GM19025 (cell line): ENCODE data around the gene EFCAB6.

Experiments used
- ATAC-seq: cut with Tn5 transposase; IDR thresholded peaks from one replicate; pipeline ENCODE4 v1.9.1; 2021; ENCODE audit warnings: mild to moderate bottlenecking, low read depth, moderate library complexity; ENCODE audit not compliant: unreplicated experiment

Gene EFCAB6

DNA sequence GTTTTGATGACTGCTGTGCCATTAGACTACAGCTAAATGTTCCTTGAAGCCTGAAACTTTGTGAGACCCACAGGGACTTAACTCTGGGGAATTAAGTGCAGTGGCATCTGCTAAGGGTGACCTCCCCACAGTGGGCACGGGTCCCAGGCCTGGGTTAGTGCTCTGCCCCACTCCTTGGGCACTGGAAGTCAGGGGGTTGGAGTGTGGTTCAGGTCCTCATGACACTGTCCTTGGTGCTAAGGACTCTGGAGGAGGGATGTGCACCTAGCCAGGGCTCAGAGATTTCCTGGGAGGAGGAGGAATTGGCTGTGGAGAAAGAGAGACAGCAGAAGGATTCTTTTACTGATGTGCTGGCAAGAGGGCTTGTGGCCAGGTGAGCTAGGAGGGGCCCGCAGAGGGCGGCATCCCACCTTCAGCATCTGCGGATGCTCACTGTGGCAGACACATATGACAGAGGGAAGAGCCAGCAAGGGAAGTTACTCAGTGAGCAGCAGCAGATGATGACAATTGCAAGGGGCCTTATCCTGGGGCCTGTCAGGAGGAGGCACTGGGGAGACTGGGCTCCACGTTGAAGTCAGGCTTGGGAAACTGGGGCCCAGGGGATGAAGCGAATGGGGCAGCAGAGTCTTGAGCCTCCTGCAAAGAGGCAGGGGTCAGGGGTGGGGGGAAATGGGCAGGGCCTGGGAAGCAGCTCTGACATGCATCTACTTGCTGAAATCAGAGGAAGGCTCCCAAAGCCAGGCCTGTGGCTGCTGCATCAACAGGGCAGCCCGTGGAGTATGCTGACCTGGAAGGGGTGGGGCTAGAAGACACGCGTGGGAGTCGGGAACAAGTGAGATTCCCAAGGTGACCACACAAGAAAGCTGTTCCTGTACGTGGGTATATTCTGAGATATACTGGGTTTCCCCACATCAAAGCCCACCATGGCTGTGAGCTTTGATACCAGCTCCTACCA, 256.3 kb downstream of the EFCAB6 start:
- ATAC-seq: no peak

DNA sequence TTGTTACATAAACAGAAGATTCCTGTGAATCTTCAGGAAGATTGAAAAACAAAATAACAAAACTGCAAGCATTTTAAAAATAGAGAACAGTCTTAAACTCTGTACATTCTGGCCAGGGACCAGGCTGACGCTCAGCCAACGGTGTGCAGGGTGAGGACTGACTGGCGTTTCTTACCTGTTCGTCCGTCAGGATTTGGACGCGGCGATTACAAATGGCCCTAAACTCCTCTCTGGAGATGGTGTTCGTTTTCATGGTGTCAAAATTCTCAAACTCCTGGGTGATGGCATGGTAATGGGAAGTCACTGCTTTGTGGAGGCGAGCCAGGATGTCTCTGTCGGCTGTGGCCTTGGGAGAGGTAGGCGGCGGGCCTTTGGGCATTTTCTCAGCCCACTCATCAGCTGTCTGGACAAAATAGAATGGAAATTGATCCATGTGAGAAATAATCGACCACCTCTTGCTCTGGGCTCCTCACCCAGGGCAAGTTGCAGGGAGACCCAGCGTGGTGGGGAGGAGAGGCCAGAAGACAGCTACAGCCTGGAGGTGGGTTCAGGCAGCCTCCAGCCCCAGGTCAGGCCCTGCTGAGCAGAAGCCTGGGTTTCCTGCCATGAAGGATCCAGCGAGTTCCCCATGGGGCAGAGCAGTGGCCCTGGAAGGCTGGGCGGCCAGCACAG, 257.3 kb downstream of the EFCAB6 start:
- ATAC-seq: no peak

DNA sequence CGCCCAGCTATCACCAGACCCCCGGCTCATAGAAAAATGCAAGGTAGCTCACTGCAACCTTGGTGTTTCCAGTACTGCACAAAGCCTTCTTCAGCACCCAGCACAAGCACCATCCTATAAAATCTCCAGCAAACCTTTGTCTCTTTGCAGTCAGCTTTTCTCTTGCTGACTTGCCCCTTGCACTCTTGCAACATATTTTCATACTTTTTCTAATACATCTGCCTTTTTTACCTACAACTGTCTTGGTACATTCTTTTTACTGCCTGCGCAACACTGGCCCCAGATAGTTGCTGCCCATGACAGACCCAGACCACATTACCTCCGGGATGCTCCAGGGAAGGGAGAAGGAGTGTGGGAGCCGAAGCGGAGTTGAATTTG, 257.9 kb downstream of the EFCAB6 start:
- no peak for ATAC-seq

DNA sequence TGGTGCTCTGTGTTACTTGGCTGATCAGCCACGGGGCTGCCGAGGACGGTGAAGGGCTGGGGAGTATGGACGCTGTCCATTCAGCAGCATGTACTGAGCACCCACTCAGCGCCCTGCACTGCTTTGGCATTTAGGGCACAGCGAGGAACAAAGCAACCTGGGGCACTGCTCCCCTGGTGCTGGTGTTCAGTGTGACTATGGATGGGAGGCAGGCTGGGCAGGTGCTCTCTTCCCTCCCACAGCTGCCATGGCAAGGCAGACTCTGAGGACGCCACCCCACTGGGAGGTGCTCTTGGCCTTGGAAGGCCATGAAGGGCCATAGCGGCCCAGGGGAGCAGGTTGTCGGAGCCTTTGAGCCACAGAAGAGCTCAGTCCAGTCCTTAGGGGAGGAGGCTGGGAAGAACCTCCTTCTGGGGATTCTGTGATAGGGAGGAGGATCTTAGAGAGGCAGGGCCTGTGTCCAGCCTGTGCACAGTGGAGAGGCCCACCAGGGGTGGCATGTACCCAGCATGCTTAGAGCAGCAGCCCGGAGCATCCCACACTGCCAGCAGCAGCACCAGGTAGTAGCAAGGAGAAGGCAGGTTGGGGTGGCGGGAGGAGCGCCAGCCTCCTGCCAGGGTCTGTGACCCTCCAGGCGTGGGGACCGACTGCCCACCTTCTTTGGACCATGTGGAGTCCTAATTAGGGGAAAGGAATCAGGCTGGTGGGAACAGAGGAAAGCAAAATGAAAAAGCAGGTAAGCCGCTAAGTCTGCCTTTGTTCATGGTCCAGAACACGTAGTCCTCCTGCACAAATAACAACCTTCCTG, 258.4 kb downstream of the EFCAB6 start:
- ATAC-seq: no peak

DNA sequence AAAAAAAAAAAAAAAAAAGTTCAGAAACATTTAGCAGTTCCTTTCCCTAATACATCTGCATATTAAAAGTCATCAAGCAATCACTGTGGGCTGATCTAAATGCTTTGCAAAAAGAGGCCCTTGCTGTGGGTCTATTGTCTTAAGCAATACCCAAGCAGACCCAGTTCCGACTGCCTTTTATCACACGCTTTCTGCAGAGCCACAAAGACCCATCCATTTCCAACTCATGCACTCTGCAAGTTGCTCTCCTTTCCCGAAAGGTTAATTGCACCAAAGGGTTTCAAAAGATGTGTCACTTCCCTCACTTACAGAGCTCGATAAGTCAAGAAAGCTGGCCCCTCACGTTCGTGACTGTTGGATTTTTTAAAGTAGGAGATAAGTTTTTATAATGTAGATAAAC, 261.4 kb downstream of the EFCAB6 start:
- ATAC-seq: no peak

DNA sequence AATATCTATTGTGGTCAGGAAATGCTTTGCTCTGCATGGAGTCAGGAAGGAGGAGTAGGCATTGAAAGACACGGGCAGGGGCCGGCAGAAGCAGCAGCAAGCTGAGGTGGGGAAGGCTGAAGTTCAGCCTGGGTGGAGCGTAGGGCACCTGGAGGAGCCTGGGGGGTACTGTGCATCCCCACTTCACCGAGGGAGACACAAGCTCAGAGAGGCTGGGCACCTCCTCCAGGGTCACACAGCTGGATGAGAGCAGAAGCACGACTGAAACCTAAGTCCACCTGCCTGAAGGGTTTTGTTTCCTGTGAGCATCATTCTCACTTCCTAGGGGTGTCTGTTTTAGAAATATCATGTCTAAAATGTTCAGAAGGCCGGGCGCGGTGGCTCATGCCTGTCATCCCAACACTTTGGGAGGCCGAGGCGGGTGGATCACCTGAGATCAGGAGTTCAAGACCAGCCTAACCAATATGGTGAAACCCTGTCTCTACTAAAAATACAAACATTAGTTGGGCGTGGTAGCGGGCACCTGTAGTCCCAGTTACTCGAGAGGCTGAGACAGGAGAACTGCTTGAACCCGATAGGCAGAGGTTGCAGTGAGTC, 262.0 kb downstream of the EFCAB6 start:
- ATAC-seq: no peak

DNA sequence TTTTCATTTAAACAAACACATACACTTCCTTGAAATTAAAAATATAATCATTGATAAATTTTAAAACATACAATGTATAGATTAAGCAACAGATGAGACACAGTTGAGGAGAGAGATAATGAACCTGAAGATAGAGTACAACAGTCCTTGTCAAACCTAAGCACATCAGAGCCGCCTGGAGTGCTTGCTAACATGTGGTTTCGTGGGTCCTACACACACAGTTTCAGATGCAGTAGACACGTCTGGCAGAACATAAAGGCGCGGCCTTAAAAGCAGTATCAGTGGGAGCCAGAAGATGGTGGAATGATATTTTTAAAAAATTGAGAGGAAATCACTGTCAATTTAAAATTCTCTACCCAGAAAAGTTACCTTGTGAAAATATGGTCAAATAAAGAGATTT, 265.9 kb downstream of the EFCAB6 start:
- no peak for ATAC-seq

DNA sequence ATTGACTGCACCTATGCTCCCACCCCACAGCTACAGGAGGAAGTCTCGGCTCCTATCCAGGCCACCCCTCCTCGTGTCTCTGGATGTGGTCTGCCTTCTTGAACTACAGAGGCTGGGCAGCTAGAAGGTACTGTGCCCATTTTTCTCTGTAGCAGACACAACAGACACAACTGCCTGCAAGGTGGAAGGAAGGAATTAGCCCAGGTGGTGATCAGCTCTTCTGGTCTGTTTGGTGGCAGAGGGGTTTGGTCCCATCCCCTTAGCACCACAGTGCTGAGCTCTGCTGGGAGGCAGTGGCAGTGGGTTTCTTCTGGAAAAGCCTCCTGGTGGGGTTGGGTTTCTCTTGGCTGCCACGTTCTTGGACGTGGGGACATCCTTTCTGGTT, 267.8 kb downstream of the EFCAB6 start:
- no peak for ATAC-seq

DNA sequence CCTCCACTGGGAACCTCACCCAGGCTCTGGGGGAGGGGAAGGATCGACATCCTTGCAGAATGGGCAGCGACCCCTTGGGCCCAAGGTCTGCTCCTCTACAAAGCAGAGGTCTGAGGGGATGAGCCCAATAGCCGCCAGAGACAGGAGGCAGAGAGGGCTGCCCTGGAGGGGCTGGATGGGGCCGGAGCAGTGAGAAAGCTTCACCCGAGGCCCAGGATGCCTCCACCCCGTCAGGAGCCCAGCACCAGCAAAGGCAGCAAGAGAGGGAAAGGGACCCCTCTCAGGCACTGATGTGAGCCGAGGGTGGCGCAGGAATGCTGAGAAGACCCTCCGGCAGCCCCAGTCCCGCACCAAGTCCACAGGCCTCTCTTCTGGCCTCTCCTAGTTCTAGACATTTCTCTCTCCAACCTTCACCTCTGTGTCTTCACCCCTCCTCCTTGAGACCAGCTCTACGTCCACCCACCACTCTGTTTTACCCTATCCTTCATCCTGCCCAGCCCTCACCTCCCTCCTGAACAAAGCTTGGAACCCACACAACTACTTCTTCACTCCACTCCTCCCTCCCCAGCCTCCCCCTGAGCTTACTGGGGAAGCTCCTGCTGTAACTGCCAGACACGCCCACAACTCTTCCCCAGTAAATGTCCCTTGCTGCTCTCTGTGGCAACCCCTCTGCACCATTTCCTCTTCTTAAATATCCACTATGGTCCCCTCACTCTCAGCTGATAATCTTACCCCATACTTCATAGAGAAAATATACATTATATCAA, 268.4 kb downstream of the EFCAB6 start:
- no peak for ATAC-seq

DNA sequence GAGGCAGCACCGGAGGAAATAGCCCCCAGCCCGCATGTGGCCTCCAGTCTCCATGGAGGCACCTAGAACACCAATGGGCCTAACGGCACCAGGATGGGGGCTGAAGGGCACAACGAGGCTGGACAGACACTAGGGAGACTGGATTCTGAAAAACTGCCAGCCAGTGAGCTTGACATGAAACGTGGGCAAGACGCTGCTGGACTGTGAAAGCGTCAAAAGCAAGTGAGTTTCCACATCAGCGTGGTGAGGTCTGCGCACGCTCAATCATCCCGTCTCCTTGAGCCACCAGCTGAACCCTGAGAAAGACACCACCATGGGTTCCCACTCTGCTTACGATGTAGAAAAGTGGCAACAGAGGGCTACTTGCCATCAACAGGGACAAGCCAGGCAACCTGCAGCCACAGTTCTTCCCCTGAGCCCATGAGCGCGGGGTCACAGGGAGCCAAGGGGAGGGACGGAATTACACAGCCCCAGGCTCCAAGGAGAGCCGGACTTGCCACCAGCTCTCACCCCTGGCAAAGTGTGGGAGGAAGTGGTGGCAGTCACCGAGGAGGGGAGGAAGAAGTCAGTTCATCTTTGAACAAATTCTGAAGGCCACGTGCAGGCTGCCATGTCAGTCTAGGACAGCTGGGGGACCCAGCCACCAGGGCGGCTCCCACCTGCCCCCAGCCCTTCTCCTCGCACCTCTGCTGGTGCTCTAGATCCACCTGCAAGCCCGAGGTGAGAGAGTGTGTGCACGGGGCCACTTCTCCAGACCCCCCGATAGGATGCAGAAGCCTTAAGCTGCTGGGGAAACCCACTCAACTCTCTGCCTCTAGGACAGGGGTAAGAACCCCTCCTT, 269.2 kb downstream of the EFCAB6 start:
- ATAC-seq: no peak

DNA sequence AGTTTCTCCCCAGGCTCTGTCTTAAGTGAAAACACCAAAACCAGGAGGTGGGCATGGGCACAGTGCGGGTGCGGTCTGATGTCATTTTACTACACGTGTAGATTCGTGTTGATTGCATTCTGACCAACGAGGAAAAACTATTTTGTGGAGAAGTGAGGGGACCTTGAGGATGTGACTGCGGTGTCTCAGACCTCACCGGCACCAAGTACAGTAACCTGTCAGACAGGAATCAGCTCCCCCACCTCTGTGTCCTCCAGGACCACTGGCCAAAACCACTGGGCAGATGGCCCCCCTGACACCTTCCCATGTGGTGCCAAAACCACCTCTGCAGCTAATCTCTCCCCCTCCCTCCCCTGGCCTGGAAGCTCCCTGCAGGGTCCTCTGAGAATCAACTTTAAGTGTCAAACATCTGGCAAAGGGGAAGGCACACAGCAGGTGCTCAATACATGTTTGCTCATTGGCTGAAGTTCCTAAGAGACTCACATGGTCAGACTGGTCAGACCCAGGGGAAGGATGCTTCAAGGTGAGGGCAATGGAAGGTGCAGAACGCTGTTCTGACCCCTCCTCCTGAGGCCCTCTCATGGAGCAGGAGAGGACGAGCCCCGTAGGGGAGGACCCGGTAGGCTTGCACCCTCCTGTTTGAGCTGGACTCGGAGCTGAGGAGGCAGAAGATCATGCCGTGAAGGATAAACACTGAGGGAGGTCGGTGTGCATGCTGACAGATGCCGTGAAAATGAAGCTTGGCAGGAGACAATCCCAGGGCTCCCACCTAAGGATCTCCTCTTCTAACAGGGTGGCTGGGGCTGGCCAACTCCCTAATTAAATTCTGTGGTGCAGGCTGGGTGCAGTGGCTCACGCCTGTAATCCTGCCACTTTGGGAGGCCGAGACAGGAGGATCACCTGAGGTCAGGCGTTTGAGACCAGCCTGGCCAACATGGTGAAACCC, 270.4 kb downstream of the EFCAB6 start:
- ATAC-seq: no peak

DNA sequence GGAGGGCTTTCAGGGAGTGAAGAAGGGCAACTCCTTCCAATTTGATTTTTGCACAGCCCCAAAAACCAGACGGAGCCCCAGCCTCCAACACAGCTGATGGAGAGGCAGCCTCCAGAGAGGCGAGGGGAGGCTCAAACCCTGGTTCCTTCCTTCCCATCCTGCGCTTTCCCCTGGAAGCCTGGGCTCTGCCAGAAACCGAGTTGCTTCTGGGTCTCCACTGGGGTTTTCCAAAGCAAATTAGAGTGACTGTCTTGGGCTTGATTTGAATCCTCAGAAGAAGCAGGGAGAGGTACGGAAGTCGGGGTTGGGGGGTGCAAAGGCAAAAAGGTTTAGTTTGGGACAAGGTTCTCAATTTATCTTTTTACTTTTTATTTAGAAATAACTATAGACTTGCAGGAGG, 271.1 kb downstream of the EFCAB6 start:
- ATAC-seq: no peak

DNA sequence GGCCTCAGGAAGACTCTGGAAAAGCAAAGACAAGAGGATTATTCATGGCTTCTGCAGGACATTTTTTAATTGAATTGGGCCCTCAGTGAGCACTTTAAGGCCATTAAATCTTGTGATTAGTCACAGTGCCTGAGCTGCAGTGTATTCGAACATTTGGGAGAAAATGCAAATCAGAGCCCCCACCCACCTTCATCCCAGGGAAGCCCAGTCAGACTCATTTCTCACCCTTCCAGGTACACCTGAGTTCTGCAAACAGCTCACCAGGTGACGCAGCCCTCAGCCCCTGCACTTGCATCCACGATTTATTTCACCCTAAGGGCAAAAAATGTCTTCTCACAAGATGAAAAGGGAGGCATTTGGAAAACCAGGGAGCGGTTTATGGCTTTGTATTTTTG, 271.6 kb downstream of the EFCAB6 start:
- ATAC-seq: no peak

DNA sequence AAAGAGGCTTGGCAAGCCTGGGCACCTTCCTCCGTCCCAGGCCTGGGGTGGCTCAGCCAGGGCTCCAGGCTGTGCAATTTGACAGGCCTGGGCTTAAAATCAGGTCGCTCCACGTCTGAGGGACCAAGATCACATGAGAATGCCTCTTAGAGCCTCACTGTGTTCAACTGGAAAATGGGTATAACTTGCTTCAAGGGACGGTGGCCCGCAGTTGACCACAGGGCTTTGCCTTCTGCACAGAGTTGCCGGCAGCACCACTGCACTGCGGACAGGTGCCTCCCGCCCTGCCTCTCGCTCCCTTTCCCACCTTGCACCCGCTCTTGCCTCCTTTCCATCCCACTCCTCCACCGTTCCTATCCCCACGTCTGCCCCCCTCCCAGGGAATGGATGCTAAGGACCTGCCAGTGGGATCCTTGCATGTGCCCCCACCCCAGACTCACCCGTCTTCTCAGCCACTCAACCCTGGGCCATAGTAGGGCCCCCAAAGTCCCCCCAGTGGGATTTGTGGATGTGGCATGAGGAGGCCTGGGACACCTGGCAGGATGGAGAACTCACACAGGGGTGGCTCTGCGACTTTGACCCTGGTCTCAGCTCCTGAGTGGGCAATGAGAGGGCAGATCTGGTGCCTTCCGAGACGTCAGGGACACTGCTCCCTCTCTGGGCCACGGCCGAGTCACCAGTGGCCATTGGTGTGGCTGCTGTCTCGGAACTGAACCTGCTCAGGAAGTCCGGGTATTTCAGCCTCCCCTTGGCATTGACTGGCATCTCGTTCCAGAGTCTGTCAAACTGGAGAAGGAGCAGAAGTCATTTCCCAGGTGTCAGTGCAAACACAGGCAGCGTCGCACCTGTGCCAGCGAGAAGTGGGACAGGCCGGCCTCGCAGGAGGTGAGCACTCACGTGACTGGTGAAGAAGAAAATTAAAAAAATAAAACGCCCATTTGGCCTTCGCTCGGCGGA, 272.3 kb downstream of the EFCAB6 start:
- ATAC-seq: no peak

DNA sequence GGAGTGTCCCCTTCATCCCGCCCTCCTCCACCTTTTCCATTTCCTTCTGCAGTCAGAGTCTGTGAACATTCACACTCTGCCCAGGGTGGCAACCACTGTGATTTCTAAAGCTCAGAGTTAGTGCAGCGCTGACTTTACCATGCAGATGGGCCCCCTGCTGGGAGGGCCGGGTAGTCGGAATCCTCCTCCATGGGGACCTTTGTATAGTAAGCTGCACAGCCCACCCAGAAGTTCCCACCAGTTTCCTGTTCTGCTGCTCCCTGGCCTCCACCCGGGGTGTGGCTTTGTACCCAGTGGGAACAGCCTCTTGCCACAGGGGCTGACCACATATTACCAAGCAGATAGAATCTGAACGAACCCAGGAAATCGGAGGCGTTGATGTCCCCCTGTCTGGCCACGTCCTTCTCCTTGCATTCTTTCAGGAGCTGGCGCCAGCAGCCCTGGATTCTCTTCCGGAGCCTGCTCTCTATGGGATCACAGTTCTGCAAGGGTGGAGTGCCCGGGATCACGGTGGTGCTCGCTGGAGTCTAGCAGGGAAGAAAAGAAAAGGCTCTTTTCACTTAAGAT, 275.0 kb downstream of the EFCAB6 start:
- no peak for ATAC-seq

DNA sequence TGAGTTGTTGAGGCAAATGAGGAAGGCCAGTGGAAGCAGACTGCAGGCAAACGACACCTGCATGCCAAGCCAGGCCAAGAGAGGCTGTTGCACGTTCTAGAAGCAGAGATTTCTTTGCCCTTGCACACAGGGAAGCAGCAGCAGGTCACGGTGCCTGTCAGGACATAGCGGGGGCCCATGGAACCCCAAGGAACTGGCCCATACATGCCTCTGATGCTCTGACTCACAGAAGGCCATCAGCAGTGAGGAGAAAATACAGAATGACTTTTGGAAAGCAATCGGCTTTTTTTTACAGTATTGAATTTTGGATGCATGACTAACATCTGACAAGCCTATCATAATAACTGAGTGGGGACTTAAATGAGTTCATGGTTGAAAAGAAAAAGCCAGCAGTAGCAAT, 276.4 kb downstream of the EFCAB6 start:
- ATAC-seq: no peak

DNA sequence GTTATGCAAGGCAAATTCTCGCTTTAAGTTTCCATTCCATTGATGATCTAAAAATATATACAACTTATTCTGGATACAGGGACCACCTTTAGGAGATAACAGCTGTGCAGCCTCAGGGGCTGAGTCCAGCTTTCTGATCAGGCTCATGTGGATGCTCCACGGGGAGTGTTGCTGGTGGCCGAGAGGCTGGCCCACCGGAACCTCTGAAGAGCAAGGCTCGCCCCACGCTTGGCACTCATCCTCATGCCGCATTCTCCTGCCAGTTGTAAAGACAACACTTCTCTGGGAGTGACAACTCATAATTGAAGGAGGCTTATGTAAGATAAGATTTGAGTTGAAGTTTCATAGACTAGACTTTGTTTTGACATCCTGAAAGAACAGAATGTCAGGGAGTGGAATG, 276.8 kb downstream of the EFCAB6 start:
- no peak for ATAC-seq
